PFSK-1 (cell line): ENCODE results near the gene PPL.

Source experiments
- FOXP2 ChIP-seq: optimal IDR thresholded peaks from 2 replicates; pipeline ENCODE3; 2011; ENCODE audit warnings: borderline replicate concordance, control low read depth, inconsistent platforms; ENCODE audit not compliant: insufficient read depth; ENCODE audit errors: extremely low read length, extremely low read depth
- POLR2AphosphoS5 ChIP-seq: IDR thresholded peaks from 2 replicates; pipeline ENCODE4 v1.6.1; 2012; ENCODE audit warnings: low read depth, mild to moderate bottlenecking, control low read depth, low read length, moderate library complexity
- REST ChIP-seq, 2 experiments: IDR thresholded peaks; 2 replicates each; pipeline versions ENCODE4 v1.6.1 to v1.8.0; 2011 to 2012; ENCODE audit warnings: low read depth in 2 of 2, low read length in 2 of 2, control low read depth in 1 of 2, inconsistent platforms in 1 of 2, mild to moderate bottlenecking in 1 of 2, moderate library complexity in 1 of 2; ENCODE audit not compliant: insufficient read depth in 1 of 2

GRCh38 chr16:4914528-4915225 is 22.3 kb downstream of the PPL start:
- TF ChIP-seq POLR2AphosphoS5 (no peak), REST (IDR thresholded peaks at IDR 0.05; ENCODE audit: insufficient read depth in 1 of 2, low read depth in 2 of 2, low read length in 2 of 2) (no peak), FOXP2 (no peak)
